Retinal pigment epithelial cell (primary cell): ENCODE results near the gene PROSER2.

Experiments used
- DNase-seq: peaks from one replicate; pipeline ENCODE4 v3.0.0-alpha.2; 2010; ENCODE audit warnings: low read depth
- H3K4me3 ChIP-seq: 2 replicates; pipeline ENCODE4 v1.5.1; 2011; ENCODE audit warnings: mild to moderate bottlenecking, low read length, control low read depth, moderate library complexity
- CTCF ChIP-seq: conservative IDR thresholded peaks from 2 replicates; pipeline ENCODE4 v1.5.1; 2011; ENCODE audit warnings: low read depth, low read length, control low read depth, inconsistent platforms

PROSER2 gene

GRCh38 chr10:11866199-11866925, 43.2 kb downstream of the PROSER2 start:
- no peak for TF ChIP-seq CTCF
- DNase-seq: no peak
- H3K4me3 ChIP-seq: no peak overlapping the region

GRCh38 chr10:11869219-11869618, 46.1 kb downstream of the PROSER2 start:
- TF ChIP-seq CTCF: no peak
- no peak overlapping the region for H3K4me3 ChIP-seq
- DNase-seq: no peak

GRCh38 chr10:11869743-11870460, 46.7 kb downstream of the PROSER2 start:
- H3K4me3 ChIP-seq: no peak overlapping the region
- DNase-seq: no peak
- no peak for TF ChIP-seq CTCF

- DNase-seq: no peak
- no peak overlapping the region for H3K4me3 ChIP-seq
- TF ChIP-seq CTCF: no peak
Measured at GRCh38 chr10:11870461-11870780, 47.3 kb downstream of the PROSER2 start.

- TF ChIP-seq CTCF: no peak
- DNase-seq: no peak
- H3K4me3 ChIP-seq: no peak overlapping the region
Measured at GRCh38 chr10:11870900-11871400, 47.8 kb downstream of the PROSER2 start.

GRCh38 chr10:11871466-11871865, 48.3 kb downstream of the PROSER2 start:
- TF ChIP-seq CTCF: no peak
- DNase-seq: no peak
- H3K4me3 ChIP-seq: no peak overlapping the region
